Measurements from ENCODE around the gene COL24A1.

DNA sequence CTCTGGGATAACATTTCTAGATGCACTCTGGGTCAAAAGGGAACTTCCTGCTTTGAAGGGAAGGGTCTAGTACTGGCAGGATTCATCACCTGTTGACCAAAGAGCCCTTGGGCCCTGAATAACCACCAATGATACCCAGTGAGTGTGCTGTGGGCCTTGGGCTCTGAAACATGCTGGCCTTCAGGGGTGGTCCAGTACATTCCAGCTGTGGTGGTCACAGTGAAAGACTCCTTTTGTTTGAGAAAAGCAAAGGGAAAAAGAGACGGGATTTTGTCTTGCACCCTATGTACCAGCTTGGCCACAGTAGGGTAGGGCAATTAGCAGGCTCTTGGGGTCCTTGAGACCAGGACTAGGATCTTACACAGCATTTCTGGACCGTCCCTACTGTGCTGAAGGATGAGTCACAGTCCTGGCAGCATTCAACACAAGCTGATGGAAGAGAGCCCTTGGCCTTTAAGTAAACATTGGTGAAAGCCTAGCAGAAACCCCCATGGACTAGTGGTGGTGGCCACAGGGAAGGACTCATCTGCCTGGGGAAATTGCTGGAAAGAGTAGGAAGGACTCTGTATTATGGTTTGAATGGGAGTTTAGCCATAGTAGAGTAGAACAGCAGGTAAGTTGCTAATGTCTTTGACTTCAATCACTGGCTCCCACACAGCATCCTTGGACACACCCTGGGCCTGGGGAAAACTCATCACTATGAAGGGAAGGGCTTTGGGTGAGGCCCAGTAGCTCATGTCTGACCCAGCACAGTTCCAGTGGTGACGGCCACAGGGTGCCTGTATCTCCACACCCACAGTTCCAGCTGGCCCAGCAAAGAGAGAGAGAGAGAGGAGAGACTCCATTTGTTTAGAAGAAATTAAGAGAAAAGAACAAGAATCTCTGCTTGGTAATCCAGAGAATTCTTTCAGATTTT is 87.5 kb downstream of the COL24A1 start:
- TF ChIP-seq CTCF (IDR thresholded peaks at IDR 0.05; ENCODE audit: low read length) (no peak), EZH2 (IDR thresholded peaks at IDR 0.05; ENCODE audit: borderline replicate concordance, low read length) (no peak)

Measured in OCI-LY1 (cell line).